Ishikawa (cell line): ENCODE measurements around the gene TIMM23.

Experiments
- CEBPB ChIP-seq: IDR thresholded peaks from 2 replicates; pipeline ENCODE4 v1.6.1; 2012
- CREB1 ChIP-seq: IDR thresholded peaks from 2 replicates; pipeline ENCODE4 v1.6.1; 2012; ENCODE audit warnings: low read depth
- EGR1 ChIP-seq: IDR thresholded peaks from 2 replicates; pipeline ENCODE4 v1.6.1; 2012
- EP300 ChIP-seq: IDR thresholded peaks from 2 replicates; pipeline ENCODE4 v1.6.1; 2012; ENCODE audit warnings: borderline replicate concordance
- FOXM1 ChIP-seq: IDR thresholded peaks from 2 replicates; pipeline ENCODE4 v1.6.1; 2012; ENCODE audit warnings: low read depth, borderline replicate concordance
- NFIC ChIP-seq: IDR thresholded peaks from 2 replicates; pipeline ENCODE4 v1.6.1; 2012
- RAD21 ChIP-seq: IDR thresholded peaks from 2 replicates; pipeline ENCODE4 v1.6.1; 2012; ENCODE audit warnings: low read depth
- REST ChIP-seq: IDR thresholded peaks from 2 replicates; pipeline ENCODE4 v1.6.1; 2012; ENCODE audit warnings: low read depth, mild to moderate bottlenecking
- TAF1 ChIP-seq: IDR thresholded peaks from 2 replicates; pipeline ENCODE4 v1.6.1; 2012; ENCODE audit warnings: low read depth, mild to moderate bottlenecking
- TCF12 ChIP-seq: IDR thresholded peaks from 2 replicates; pipeline ENCODE4 v1.6.1; 2012; ENCODE audit warnings: low read depth
- TEAD4 ChIP-seq: IDR thresholded peaks from 2 replicates; pipeline ENCODE4 v1.6.1; 2012
- YY1 ChIP-seq: IDR thresholded peaks from 2 replicates; pipeline ENCODE4 v1.6.1; 2012; ENCODE audit warnings: low read depth
- ZBTB7A ChIP-seq: IDR thresholded peaks from 2 replicates; pipeline ENCODE4 v1.6.1; 2012; ENCODE audit warnings: low read depth
- TF ChIP-seq, protein P1 (sequence below): IDR thresholded peaks from 2 replicates; pipeline ENCODE4 v1.6.1; 2012
- TF ChIP-seq, protein P2 (sequence below): IDR thresholded peaks from 2 replicates; pipeline ENCODE4 v1.6.1; 2012

Gene TIMM23

GRCh38 chr10:46014683-46015405 is 42.6 kb downstream of the TIMM23 start:
- TF ChIP-seq FOXM1 (no peak), NFIC (no peak), ZBTB7A (no peak), CREB1 (no peak), TCF12 (no peak), TAF1 (no peak), REST (no peak), YY1 (no peak), EGR1 (no peak), TEAD4 (no peak), RAD21 (no peak), EP300 (no peak), CEBPB (no peak)
- TF ChIP-seq, protein P1, sequence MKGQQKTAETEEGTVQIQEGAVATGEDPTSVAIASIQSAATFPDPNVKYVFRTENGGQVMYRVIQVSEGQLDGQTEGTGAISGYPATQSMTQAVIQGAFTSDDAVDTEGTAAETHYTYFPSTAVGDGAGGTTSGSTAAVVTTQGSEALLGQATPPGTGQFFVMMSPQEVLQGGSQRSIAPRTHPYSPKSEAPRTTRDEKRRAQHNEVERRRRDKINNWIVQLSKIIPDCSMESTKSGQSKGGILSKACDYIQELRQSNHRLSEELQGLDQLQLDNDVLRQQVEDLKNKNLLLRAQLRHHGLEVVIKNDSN = no peak
- TF ChIP-seq, protein P2, sequence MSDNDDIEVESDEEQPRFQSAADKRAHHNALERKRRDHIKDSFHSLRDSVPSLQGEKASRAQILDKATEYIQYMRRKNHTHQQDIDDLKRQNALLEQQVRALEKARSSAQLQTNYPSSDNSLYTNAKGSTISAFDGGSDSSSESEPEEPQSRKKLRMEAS = no peak

GRCh38 chr10:46016190-46016589 is 43.9 kb downstream of the TIMM23 start:
- TF ChIP-seq REST (no peak), NFIC (no peak), TCF12 (no peak), FOXM1 (no peak), RAD21 (no peak), ZBTB7A (no peak), TEAD4 (no peak), TAF1 (no peak), CEBPB (no peak), EP300 (no peak), YY1 (no peak), CREB1 (no peak), EGR1 (no peak)
- TF ChIP-seq, protein P1 = no peak
- TF ChIP-seq, protein P2 = no peak

- TF ChIP-seq FOXM1 (no peak), TCF12 (no peak), EGR1 (no peak), TAF1 (no peak), NFIC (no peak), TEAD4 (no peak), CREB1 (no peak), CEBPB (no peak), REST (no peak), ZBTB7A (no peak), EP300 (no peak), RAD21 (no peak), YY1 (no peak)
- TF ChIP-seq, protein P1 = no peak
- TF ChIP-seq, protein P2 = no peak
Observed at GRCh38 chr10:46016811-46017210, 44.5 kb downstream of the TIMM23 start.
